GM18517 (cell line): Measurements from ENCODE around the gene CEACAM4.
"Not testable (repeated sequence)": the region's sequence is repeated elsewhere in the genome, so short reads cannot be mapped to it uniquely, and the experiment has no call there.

ENCODE experiments used
- ATAC-seq: cut with Tn5 transposase; IDR thresholded peaks from one replicate; pipeline ENCODE4 v1.9.1; 2021; ENCODE audit warnings: mild to moderate bottlenecking, moderate library complexity; ENCODE audit not compliant: unreplicated experiment

Gene CEACAM4

GRCh38 chr19:41626877-41627276 is at the start of gene CEACAM4:
Gene CEACAM4 (minus strand): TSS chr19:41627074. CDS start chr19:41626963, 111 bp downstream.
- ATAC-seq: no peak

- no peak for ATAC-seq
Measured at GRCh38 chr19:41671486-41671885, 44.6 kb upstream of the CEACAM4 start.

- no peak for ATAC-seq
Measured at GRCh38 chr19:41670755-41671154, 43.9 kb upstream of the CEACAM4 start.

GRCh38 chr19:41668315-41668714 is 41.4 kb upstream of the CEACAM4 start:
- no peak for ATAC-seq

GRCh38 chr19:41666075-41666474 is 39.2 kb upstream of the CEACAM4 start:
- no peak for ATAC-seq

GRCh38 chr19:41657157-41657556 is 30.3 kb upstream of the CEACAM4 start:
- no peak for ATAC-seq

GRCh38 chr19:41656756-41657155 is 29.9 kb upstream of the CEACAM4 start:
- not testable (repeated sequence) for ATAC-seq

GRCh38 chr19:41652250-41652649 is 25.4 kb upstream of the CEACAM4 start:
- ATAC-seq: no peak

- no peak for ATAC-seq
Measured at GRCh38 chr19:41649827-41650226, 23.0 kb upstream of the CEACAM4 start.

GRCh38 chr19:41646589-41647204 is 19.8 kb upstream of the CEACAM4 start:
- no peak for ATAC-seq

- no peak for ATAC-seq
Measured at GRCh38 chr19:41641879-41642485, 15.1 kb upstream of the CEACAM4 start.

GRCh38 chr19:41638641-41639081 is 11.8 kb upstream of the CEACAM4 start:
- ATAC-seq: no peak

GRCh38 chr19:41637484-41637883 is 10.6 kb upstream of the CEACAM4 start:
- no peak for ATAC-seq

GRCh38 chr19:41627966-41628675 is 1.2 kb upstream of the CEACAM4 start:
- ATAC-seq: no peak

- ATAC-seq: no peak
Measured at GRCh38 chr19:41626278-41626677, 596 bp downstream of the CEACAM4 start.

- ATAC-seq: no peak
Measured at GRCh38 chr19:41624937-41625336, 1.9 kb downstream of the CEACAM4 start.

- no peak for ATAC-seq
Measured at GRCh38 chr19:41624515-41624914, 2.4 kb downstream of the CEACAM4 start.

GRCh38 chr19:41623360-41623759 is 3.5 kb downstream of the CEACAM4 start:
- no peak for ATAC-seq

GRCh38 chr19:41621654-41622053 is 5.2 kb downstream of the CEACAM4 start:
- no peak for ATAC-seq

GRCh38 chr19:41621226-41621625 is 5.6 kb downstream of the CEACAM4 start:
- ATAC-seq: no peak

- no peak for ATAC-seq
Measured at GRCh38 chr19:41620171-41620570, 6.7 kb downstream of the CEACAM4 start.

- ATAC-seq: no peak
Measured at GRCh38 chr19:41619018-41619556, 7.8 kb downstream of the CEACAM4 start.
